Measurements from ENCODE around the gene CNGA1.

CNGA1 gene

DNA sequence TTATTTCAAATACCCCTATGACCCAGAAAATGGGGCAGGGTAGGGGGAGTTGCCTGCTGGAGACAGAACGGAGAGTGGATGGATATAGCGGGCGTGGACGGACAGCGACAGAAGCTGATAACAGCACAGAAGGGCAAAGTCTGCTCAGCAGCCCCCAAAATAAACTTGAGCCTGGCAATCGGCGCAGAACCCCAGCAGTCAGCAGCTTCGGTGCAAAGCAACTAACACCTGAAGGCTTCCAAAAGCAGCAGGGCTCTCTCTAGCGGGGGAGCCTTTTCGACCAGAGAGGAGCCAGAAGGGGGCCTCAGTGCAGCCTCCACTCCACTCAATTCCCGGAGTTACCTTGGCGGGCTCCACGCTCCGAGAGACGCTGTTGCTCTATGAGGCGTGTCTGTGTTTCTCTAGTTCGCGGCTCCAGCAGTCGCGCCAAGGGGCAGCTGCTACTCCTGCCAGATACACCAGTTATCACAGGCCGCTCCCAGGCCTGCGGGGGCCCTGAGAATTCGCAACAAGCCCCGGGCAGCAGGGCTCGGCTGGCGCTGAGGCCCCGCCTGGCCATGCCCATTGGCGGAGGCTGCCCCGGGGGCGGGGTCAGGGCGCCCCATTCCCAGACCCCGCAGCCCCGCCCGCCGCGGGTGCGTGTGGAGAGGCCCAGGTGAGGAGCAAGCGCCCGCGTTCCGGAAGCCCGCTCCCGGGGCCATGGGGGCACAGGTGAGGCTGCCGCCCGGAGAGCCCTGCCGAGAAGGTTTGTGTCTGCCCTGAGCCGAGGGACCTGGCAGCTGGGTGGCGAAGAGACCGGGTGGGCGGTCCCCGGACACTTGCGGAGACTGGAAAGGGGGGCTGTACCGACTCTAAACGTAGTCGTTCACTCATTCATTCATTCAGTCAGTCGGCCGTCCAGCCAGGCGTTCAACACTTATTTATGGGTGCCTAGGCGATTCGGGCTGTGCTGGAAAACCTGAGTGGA is at the start of gene CNGA1, which contains the start of gene NIPAL1:
Gene CNGA1, minus strand, starts transcription at position 541 of the 967 bp plus-strand sequence. CDS start 63,992 bp downstream, outside the sequence.
Gene NIPAL1, plus strand, starts transcription at position 632 of the 967 bp plus-strand sequence. Its CDS starts 68 bp downstream, at position 700.
- TF ChIP-seq, protein P1, sequence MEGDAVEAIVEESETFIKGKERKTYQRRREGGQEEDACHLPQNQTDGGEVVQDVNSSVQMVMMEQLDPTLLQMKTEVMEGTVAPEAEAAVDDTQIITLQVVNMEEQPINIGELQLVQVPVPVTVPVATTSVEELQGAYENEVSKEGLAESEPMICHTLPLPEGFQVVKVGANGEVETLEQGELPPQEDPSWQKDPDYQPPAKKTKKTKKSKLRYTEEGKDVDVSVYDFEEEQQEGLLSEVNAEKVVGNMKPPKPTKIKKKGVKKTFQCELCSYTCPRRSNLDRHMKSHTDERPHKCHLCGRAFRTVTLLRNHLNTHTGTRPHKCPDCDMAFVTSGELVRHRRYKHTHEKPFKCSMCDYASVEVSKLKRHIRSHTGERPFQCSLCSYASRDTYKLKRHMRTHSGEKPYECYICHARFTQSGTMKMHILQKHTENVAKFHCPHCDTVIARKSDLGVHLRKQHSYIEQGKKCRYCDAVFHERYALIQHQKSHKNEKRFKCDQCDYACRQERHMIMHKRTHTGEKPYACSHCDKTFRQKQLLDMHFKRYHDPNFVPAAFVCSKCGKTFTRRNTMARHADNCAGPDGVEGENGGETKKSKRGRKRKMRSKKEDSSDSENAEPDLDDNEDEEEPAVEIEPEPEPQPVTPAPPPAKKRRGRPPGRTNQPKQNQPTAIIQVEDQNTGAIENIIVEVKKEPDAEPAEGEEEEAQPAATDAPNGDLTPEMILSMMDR (IDR thresholded peaks at IDR 0.05): no peak
- Histone ChIP-seq H3K4me3 (peak within 1 kb of the TSS; percentile 88), H3K27ac (peak within 1 kb of the TSS in 1 of 2 donors; percentile 8)
- DNase-seq (ENCODE audit: low spot score): peak; percentile 74

DNA sequence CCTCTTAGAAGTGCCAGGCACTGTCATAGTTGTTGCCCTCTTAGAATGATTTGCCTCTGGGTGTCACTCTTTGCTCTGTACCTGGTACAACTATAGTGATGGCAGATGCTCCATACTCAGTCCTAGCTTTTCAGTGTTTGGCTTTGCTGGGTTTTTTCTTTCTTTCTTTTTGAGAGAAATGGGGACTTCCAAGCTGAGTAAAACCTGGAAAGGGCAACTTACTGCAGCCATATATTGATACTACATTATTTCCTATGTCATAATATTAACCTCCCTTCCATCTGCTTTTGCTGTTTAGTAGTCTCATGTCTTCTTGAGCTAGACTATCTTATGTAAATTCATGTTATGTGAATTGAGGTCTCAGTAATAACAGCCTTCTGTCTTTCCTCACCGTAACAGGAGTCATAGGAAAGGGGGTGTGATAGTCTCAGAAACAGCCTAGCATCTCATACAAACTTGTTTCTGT is 49.1 kb upstream of the CNGA1 start:
- DNase-seq (ENCODE audit: low spot score): no peak
- Histone ChIP-seq H3K4me3 (no peak overlapping the region), H3K27ac (no peak overlapping the region)
- TF ChIP-seq, protein P1 (IDR thresholded peaks at IDR 0.05): no peak

GRCh38 chr4:48064349-48064748 is 47.9 kb upstream of the CNGA1 start:
- TF ChIP-seq, protein P1 (IDR thresholded peaks at IDR 0.05): no peak
- Histone ChIP-seq H3K27ac (no peak overlapping the region), H3K4me3 (no peak overlapping the region)
- DNase-seq (ENCODE audit: low spot score): no peak

DNA sequence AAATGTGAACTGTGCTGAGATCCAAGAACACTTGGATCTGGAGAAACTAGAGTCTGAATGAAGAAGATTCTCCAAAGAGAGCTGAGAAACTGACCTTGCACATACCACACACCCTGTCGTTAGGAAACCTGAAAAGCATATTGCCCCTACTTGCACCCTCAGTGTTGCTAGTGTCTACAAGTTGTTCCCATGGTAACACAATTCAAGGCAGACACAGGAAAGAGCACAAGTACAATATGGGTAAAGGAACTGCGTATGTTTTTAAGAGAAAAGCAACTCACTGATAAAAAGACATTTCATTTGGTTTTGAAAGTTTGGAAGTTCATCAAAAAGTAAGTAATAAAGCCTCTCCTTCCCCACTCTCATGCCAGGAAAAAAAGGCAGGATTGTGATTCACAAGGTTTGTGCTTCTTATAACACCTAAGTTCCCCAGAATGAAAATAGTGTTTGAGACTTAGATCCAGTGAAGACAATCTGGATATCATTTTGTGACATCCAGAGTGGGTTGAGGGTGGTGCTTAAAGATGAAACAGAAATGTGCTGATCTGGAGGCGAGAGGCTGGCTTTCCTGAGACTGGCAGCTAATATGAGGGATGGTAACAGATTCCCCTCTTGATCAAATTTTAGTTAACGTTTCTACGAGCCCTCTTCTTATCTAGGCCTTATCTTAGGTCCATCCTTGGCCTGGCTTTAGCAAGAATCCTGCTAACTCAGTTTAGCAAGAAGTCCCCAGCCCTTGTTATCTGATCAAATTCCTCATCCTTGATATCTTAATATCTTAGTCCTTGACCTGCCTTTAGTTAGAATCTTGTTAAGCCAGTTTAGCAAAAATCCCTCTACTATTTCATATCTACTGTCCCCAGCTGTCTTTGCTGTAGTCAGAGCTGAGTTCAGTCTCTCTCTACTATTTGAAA is 42.4 kb upstream of the CNGA1 start:
- H3K27ac ChIP-seq: no peak overlapping the region
- TF ChIP-seq, protein P1 (IDR thresholded peaks at IDR 0.05): no peak
- no peak overlapping the region for H3K4me3 ChIP-seq
- no peak for DNase-seq (ENCODE audit: low spot score)

DNA sequence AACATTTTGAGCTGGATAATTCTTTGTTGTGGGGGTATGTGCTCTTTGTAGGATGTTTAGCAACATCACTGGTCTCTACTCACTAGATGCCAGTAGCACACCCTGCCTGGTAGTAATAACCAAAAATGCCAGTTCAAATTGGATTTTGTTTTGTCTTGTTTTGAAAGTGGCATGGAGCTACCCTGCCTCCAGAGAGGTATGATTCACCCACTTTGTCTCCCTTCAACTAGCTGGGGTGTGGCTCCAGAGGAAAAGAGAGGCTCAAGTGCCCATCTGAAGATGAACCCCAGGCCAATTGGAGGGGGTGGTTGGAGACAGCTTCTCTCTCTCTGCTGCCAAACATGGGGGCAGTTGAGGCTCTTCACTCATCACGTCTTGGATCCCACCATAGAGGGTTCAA is 34.6 kb upstream of the CNGA1 start:
- TF ChIP-seq, protein P1 (IDR thresholded peaks at IDR 0.05): no peak
- H3K4me3 ChIP-seq: no peak overlapping the region
- DNase-seq (ENCODE audit: low spot score): no peak

GRCh38 chr4:48049483-48049882 is 33.0 kb upstream of the CNGA1 start:
- no peak for DNase-seq (ENCODE audit: low spot score)
- H3K27ac ChIP-seq: no peak overlapping the region
- TF ChIP-seq, protein P1 (IDR thresholded peaks at IDR 0.05): no peak

More for the DNA sequence above, 34.6 kb upstream of the CNGA1 start:
- no peak overlapping the region for H3K27ac ChIP-seq

More at GRCh38 chr4:48049483-48049882, 33.0 kb upstream of the CNGA1 start:
- no peak overlapping the region for H3K4me3 ChIP-seq

All from coronary artery (tissue), 2 donors.